ENCODE results near the gene ATP5ME.

GRCh38 chr4:678331-679103 is 4.4 kb upstream of the ATP5ME start:
- TF ChIP-seq CTCF (IDR thresholded peaks at IDR 0.05; ENCODE audit: low read length) (no peak), EZH2 (IDR thresholded peaks at IDR 0.05; ENCODE audit: borderline replicate concordance, low read length) (no peak)

All from OCI-LY1 (cell line).